GM21390 (cell line): Measurements from ENCODE around the gene TRAM2.

ENCODE experiments used
- ATAC-seq: cut with Tn5 transposase; IDR thresholded peaks from one replicate; pipeline ENCODE4 v1.9.1; 2021; ENCODE audit not compliant: unreplicated experiment

TRAM2 gene

DNA sequence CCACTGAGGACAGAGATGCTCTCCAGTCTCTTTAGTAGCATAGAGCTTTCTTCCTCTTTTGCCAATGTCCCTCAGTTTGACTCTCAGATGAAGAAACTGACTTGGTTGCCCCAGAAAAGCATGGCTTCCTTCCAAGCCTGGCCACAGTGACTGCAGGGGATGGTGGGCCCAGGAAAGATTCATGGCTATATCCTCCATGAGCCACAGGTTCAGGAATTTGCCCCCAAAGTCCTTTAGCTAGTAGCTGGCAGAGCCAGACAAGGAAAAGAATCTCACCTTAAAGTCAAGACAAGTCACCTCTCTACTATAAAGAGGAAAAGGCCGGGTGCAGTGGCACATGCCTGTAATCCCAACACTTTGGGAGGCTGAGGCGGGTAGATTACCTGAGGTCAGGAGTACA lies 43.4 kb downstream of the TRAM2 start:
- no peak for ATAC-seq

GRCh38 chr6:52532457-52532856 lies 44.4 kb downstream of the TRAM2 start:
- no peak for ATAC-seq

- ATAC-seq, result no peak
These were observed 45.0 kb downstream of the TRAM2 start for GRCh38 chr6:52531834-52532233.

DNA sequence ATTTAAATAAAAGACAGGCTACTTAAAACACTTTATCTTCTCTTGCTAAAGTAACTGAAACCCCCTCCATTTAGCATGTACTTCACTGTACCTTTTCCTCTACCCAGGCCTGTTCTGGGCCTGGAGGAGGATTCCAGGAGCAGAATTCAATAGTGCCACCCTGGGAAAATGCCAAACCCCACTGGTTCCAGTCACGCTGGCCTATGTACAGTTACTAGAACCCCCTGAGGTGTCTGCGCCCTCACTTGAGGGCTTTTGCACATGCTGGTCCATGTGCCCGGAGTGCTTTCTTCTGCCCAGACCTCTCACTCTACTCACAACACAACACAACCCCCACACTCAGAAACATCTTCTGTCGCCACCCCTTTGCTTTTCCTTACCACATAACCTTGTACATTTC lies 45.5 kb downstream of the TRAM2 start:
- no peak for ATAC-seq

- ATAC-seq, result no peak
These were observed 46.5 kb downstream of the TRAM2 start for GRCh38 chr6:52530351-52530750.

DNA sequence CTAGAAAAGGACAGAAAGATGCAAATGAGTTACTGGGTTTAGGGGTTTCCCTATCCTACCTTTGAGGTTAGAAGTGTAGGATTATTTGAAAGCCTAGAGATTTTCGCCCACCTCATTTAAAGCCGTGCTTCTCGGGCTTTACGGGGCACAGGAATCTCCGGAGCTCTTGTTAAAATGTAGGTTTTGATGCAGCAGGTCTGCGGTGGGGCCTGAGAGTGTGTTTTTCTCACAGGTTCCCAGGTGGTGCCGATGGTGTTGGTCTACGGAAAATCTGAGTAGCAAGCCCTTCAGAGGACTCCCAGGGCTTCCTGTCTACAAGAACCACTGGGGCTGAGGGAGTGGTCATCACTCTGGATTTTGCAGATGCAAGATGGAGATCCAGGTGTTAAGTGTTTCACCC lies 47.5 kb downstream of the TRAM2 start:
- no peak for ATAC-seq

GRCh38 chr6:52527436-52527835 lies 49.4 kb downstream of the TRAM2 start:
- no peak for ATAC-seq

DNA sequence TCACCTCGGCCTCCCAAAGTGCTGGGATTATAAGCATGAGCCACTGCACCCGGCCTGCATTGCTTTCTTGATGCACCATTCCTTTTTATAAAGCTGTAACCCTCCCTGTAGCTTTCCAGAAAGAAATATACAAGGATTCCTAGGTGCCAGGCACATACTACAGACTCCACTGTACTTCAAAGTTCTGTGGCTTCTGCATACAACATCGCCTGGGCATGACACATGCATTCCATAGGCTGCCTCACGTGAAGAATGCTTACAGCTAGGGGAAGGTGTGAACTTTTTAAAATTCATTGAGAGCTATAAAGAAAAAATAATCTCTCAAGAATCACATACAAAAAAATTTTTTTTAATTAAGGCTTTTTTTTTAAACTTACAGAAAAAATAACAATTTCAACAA lies 50.2 kb downstream of the TRAM2 start:
- ATAC-seq, result no peak

GRCh38 chr6:52524918-52525317 lies 51.9 kb downstream of the TRAM2 start:
- no peak for ATAC-seq

- no peak for ATAC-seq
These were observed 53.3 kb downstream of the TRAM2 start for GRCh38 chr6:52523378-52524142.

GRCh38 chr6:52522655-52523054 lies 54.2 kb downstream of the TRAM2 start:
- ATAC-seq, result no peak

GRCh38 chr6:52522151-52522626 lies 54.7 kb downstream of the TRAM2 start:
- no peak for ATAC-seq

DNA sequence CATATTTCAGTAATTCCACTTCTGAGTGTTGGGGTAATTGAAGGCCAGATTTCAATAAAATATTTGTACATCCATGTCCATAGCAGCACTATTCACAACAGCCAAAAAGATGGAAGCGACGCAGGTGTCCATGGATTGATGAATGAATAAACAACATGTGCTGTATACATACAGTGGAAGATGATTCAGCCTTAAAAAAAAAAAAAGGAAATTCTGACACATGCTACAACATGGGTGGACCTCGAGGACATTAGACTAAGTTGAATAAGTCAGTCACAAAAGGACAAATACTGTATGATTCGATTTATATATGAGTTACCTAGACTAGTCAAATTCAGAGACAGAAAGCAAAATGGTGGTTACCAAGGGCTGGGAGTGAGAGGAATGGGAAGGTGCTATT lies 57.2 kb downstream of the TRAM2 start:
- no peak for ATAC-seq

- no peak for ATAC-seq
These were observed 58.4 kb downstream of the TRAM2 start for GRCh38 chr6:52518279-52518945.

DNA sequence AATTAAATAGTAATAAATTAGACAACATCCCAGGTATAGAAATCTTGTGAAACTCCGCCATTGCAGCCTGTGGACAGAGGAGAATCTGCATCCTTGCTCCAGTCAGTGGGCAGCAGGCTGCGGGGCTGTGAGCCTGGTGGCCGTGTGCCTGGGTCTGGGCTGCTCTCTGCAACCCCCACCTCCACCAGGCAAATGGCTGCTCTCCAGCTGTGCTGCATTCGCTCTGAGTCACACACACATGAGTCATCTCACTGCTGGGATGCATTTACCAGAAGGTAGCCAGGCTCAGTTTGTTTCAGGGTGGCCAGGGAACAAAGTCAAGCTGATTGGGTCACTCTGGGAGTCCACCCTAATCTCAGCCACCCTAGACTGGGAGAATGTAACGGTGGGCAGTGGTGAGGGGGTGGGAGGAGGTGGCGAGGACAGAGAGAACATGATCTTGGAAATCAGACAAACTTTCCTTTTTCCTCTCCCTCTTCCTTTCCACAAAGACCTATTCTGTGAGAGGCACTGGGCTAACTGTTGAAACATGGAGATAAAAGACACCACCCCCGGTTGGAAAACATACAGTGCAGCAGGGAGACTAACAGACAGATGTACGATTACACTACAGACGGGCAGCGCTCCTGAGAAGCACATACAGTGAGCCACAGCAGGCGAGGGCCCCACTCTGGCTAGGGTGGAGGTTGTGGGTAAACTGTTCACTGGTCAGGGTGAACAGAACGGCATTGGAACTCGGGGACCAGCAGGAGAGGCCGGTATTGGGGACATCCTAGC lies 59.2 kb downstream of the TRAM2 start:
- peak; percentile 89 for ATAC-seq

GRCh38 chr6:52516943-52517342 lies 59.9 kb downstream of the TRAM2 start:
- ATAC-seq, result no peak

DNA sequence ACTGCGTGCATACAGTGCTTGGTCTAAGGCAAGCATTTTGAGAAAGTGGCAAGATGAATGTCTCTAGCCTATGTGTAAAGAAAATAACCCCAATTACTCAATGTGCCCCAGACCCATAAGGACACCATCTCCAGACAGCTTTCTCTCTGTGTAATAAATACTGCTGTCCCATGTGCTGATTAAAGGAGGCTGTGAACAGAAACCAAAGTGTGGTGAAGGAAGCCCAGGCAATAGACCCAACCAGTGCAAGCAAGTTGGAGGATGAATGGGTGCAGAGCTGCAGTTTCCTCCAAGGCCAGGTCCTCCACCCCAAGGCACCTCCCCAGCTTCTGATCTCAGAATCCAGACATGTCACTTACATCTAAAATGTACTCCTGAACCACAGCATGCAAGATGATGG lies 60.6 kb downstream of the TRAM2 start:
- no peak for ATAC-seq

- ATAC-seq, result no peak
These were observed 61.5 kb downstream of the TRAM2 start for GRCh38 chr6:52515219-52515960.

- no peak for ATAC-seq
These were observed 62.3 kb downstream of the TRAM2 start for GRCh38 chr6:52514514-52514913.

GRCh38 chr6:52513896-52514295 lies 63.0 kb downstream of the TRAM2 start:
- no peak for ATAC-seq

GRCh38 chr6:52513464-52513863 lies 63.4 kb downstream of the TRAM2 start:
- no peak for ATAC-seq
